GM10266 (cell line): Measurements from ENCODE around the gene SETBP1.

Experiments used
- DNase-seq: peaks from one replicate; pipeline ENCODE4 v3.0.0; 2012; ENCODE audit errors: extremely low spot score
- TF ChIP-seq, protein P1 (sequence below): IDR thresholded peaks from 2 replicates; pipeline ENCODE4 v1.5.1; 2012; ENCODE audit warnings: mild to moderate bottlenecking, low read depth; ENCODE audit not compliant: control insufficient read depth, insufficient read depth; ENCODE audit errors: missing control alignments

Gene SETBP1

DNA sequence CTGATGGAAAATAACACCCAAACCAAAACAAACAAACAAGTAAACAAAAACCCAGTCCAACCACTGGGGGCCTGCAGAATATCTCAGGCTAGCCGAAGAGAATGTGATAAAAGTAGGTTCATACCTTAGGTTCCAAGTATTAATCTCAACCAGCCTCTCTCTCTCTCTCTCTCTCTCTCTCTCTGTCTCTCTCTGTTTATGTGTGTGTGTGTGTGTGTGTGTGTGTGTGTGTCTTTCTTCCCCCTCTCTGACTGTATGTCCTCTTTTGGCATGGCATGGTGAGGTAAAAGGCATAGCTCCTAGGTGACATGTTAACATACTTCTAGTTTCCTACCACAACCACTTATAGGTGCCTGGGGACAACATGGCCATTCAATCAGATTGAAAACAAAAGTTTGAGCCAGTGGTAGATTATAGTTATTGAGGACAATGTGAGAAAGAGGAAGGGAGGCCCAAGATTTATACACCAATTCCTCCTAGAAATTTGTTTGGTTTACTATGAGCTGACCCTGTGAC lies 93.0 kb downstream of the SETBP1 start:
- TF ChIP-seq, protein P1, sequence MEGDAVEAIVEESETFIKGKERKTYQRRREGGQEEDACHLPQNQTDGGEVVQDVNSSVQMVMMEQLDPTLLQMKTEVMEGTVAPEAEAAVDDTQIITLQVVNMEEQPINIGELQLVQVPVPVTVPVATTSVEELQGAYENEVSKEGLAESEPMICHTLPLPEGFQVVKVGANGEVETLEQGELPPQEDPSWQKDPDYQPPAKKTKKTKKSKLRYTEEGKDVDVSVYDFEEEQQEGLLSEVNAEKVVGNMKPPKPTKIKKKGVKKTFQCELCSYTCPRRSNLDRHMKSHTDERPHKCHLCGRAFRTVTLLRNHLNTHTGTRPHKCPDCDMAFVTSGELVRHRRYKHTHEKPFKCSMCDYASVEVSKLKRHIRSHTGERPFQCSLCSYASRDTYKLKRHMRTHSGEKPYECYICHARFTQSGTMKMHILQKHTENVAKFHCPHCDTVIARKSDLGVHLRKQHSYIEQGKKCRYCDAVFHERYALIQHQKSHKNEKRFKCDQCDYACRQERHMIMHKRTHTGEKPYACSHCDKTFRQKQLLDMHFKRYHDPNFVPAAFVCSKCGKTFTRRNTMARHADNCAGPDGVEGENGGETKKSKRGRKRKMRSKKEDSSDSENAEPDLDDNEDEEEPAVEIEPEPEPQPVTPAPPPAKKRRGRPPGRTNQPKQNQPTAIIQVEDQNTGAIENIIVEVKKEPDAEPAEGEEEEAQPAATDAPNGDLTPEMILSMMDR: no peak

DNA sequence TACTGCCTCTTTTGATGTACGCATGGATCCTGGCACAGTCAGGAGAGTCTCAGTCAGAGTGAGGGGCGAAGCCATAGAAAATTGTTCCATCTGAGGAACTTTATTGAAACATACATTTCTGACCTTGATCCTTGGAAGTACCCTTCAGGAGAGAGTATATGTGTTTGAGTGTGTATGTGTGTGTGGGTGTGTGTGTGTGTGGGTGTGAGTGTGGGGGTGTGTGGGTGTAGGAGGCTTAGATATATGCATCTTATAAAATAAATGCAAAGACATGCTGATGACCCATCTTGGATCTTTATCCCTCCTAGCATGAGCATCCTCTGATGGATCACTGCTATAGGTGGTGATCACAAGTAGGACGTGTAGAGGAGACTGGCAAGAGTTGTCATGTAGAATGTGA lies 93.5 kb downstream of the SETBP1 start:
- no peak for DNase-seq
- TF ChIP-seq, protein P1: no peak

More for the DNA sequence above, 93.0 kb downstream of the SETBP1 start:
- DNase-seq: no peak

DNA sequence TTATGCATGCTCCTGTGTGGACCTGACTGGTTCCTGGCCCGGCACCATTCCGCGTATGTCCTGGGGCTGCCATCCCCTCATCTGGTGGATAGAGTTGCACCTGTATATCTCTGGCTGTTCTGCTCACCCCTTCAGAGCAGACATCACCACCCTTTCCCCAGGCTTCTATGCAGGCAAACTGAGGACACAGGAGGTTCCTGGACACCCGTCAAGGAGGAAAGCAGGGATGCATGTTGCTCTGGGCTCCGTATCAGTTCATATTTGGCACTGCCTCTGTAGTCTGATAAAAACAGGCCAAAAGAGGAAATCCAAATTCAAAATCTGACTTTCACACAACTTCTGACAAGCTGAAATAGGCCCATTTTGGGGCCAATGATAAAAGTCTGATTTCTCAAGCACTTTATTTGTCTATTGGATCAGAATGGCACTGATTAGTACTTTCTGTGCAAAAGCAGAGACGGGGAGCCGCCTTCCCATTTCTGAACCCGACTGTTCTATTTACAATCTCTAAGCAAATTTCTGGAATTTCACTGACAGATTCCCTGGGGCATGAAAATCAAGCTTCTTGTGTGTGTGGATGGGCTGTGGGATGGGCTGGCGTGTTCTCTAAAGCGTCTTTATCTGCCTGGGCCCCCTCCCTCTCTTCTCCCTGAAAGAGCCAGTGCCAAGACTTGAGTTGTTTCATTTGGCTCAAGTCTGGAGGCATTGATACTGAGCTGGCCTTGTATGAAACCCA lies 96.9 kb downstream of the SETBP1 start:
- TF ChIP-seq, protein P1: no peak
- DNase-seq: no peak

DNA sequence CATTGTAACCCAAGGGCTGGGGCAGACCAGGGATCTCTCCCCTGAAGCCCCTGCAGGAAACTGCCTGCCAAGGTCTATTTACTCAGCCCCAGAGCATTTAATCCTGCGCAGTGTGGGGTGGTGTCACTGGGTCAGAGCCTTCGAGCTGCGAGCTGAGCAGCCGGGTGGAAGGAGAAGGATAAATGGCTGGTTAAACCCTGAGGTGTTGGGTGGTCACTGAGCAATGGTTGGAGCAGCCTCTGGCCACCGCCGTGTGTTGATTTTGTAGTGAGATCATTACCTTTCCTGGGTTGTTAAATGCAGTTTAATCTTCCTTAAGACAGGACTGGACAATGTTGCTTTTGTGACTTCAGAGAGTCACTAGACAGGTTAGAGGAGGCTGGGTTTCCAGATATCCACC lies 98.1 kb downstream of the SETBP1 start:
- TF ChIP-seq, protein P1: no peak

DNA sequence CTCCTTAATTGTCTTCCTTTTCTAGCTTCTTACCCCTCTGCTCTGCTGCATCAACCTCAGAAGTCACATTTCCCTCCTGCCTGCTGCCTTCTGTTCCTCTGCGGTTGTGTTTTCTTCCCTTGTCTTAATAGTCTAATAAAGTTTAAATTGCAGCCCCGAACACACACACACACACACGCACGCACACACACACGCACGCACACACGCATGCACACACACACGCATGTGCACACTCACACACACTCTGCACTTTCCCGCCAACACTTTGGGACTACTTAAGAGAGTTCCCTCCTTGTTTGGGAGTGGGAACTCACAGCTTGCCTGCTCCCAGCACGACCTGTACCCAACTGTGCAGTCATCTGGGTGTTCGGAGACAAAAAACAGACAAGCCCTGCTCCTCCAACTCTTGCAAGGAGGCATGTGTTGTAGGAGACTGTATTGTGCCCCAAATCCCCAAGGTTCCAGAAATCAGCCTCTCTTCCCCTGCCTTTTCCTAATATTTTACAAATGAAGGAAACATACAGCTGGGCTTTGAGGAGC lies 99.1 kb downstream of the SETBP1 start:
- DNase-seq: no peak
- TF ChIP-seq, protein P1: no peak

More for the DNA sequence above, 98.1 kb downstream of the SETBP1 start:
- DNase-seq: no peak

DNA sequence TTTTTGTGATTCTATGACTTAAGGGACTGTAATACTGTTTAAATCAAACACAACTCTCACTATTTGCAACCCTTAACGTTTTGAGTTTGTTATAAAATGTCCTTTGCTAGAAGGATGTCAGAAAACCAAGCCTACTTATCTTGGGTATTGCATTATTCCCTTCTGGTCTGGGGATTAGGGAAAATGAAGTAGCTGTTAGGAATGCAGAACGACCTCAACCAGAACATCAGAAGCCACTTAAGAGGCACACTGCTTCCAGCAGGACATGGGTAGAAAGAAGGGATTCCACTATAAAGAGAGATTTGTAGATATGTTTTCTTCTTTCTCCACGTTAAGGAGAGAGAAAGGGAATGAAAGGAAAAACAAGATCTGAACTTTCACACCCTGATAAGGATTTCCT lies 101.2 kb downstream of the SETBP1 start:
- DNase-seq: no peak
- TF ChIP-seq, protein P1: no peak

DNA sequence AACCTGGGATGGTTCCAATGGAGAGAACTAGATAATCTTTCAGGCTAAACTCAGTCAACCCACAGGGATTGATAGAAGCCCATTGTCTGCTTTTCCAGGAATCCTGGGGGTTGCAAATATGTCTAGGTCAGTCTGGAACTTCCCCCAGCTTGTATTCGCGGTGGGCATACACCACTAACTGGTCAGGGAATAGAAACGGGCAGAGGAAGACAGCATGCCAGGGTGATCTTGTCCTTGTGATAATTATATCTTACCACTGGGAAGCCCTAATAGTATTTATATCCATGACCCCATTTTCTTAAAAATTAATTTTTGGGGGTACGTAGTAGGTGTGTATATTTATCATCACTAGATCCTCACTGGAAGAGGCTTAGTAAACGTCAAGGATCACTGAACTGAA lies 101.9 kb downstream of the SETBP1 start:
- DNase-seq: no peak
- TF ChIP-seq, protein P1: no peak
